Psoas muscle (tissue), 8 donors: ENCODE results near the gene ELMO1. TPM values are rescaled to one million over a fixed set of nuclear protein-coding genes. Genes with fewer than 3 reads are reported as not detected.

ENCODE experiments used
- ATAC-seq, 4 donors: fragments of 200-7000 bp; cut with Tn5 transposase; one replicate each; pipeline ENCODE4 v1.9.1; 2020; ENCODE audit warnings: moderate library complexity in 3 of 4, mild to moderate bottlenecking in 2 of 4
- DNase-seq, 2 donors: peaks; one replicate each; pipeline ENCODE4 v3.0.0-alpha.2; 2020
- H3K27ac ChIP-seq: fragments of 200-600 bp; one replicate; pipeline ENCODE4 v1.8.0; 2022
- H3K27me3 ChIP-seq, 3 donors: fragments of 200-600 bp in 1 of 3; one replicate each; pipeline versions ENCODE4 v1.6.1 to v1.8.0; 2013 to 2022; ENCODE audit warnings: low read length in 2 of 3, mild to moderate bottlenecking in 2 of 3, moderate library complexity in 1 of 3; ENCODE audit not compliant: insufficient read depth in 3 of 3
- H3K36me3 ChIP-seq, 2 donors: fragments of 200-600 bp in 1 of 2; one replicate each; pipeline versions ENCODE4 v1.6.1 to v1.8.0; 2013 to 2022; ENCODE audit warnings: low read depth in 1 of 2, mild to moderate bottlenecking in 1 of 2, moderate library complexity in 1 of 2; ENCODE audit not compliant: insufficient read depth in 1 of 2
- H3K4me1 ChIP-seq: fragments of 200-600 bp; one replicate; pipeline ENCODE4 v1.8.0; 2022
- H3K4me3 ChIP-seq: fragments of 200-600 bp; one replicate; pipeline ENCODE4 v1.8.0; 2022; ENCODE audit warnings: mild to moderate bottlenecking
- H3K9me3 ChIP-seq: fragments of 200-600 bp; one replicate; pipeline ENCODE4 v1.8.0; 2022
- CTCF ChIP-seq: fragments of 200-600 bp; IDR thresholded peaks from one replicate; pipeline ENCODE4 v1.8.0; 2022; ENCODE audit warnings: antibody characterized with exemption
- whole genome bisulfite sequencing, 3 donors: extraction: QIAGEN DNeasy Blood & Tissue Kit; methylation state at CpG; one replicate each; pipeline versions ENCODE4 v1.1.6 to v1.1.7; 2013; 5-methylcytosine and 5-hydroxymethylcytosine counted together
- intact Hi-C, 2 donors: fragments of 100-400 bp; cut with DNase I; formaldehyde crosslinking; loops; one replicate each; pipeline versions ENCODE4 v1.11.0 to v1.14.2; 2022
- polyA plus RNA-seq, 3 donors: library from polyadenylated mRNA; stranded (reverse); fragments of 200-250 nt; gene quantifications; one replicate each; pipeline ENCODE4 v1.2.3, GENCODE V29; 2013
- total RNA-seq, 4 donors: library from RNA; stranded (reverse); fragmentation: NEBNext Ultra II Directional in 2 of 4; extraction: Animal tissue kit (Norgen Biotek cat#: 25700) in 2 of 4; gene quantifications; one replicate each; pipeline versions ENCODE4 v1.2.1 to v1.2.4, GENCODE V29; 2021 to 2023
- donor health status: healthy with polysubstance abuse.
- donor health status: DM: no; HTN: no; CAD: no; lungs with moderate emphysema.
- donor health status: Bipolar disorder and iron deficiency.
- donor health status: healthy.
- donor health status: DM: yes; HTN: yes; CAD: no.
- donor health status: DM: no; HTN: no; CAD: no.
- donor health status: DM: no; HTN: no; CAD: no.
- donor health status: DM: yes; HTN: yes; CAD: no.

ELMO1 gene
- total and polyA plus RNA-seq, 7 donors: 2.8 to 8.1 (median 6.9) TPM

DNA sequence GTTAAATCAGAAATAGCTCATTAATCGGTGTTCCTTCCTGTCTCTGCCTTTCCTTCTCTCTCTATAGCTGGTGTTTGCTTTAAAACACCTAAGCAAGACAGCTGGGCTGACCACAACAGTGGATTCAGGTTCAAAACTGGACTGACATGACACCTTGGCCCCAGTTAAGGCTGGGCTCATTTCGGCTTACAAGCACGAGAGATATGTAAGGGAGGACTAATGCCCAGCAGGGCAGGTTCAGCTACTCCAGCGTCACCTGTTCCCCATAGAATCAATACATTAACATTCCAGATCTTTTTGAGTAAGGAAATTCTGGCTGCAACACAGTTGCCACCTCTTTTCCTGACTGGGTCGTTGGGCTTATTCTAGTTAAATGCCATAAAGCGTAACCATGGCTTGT lies 401.4 kb downstream of the ELMO1 start:
- no peaks in the 10 kb centered on the region for H3K9me3 ChIP-seq
- H3K36me3 ChIP-seq: no peaks in the 10 kb centered on the region
- H3K4me1 ChIP-seq: no peaks in the 10 kb centered on the region
- TF ChIP-seq CTCF: no peak
- intact Hi-C loops: no loop called here
- 67 to 73% (median 72%) methylated on average over 6 of the region's 6 CpGs for WGBS, 3 donors
- no peak for DNase-seq
- H3K4me3 ChIP-seq: no peak overlapping the region
- ATAC-seq: no peak
- H3K27me3 ChIP-seq: no peaks in the 10 kb centered on the region
- no peak overlapping the region for H3K27ac ChIP-seq

- no peak for TF ChIP-seq CTCF
- Histone ChIP-seq H3K4me3 (no peak overlapping the region), H3K27me3 (no peaks in the 10 kb centered on the region), H3K9me3 (no peaks in the 10 kb centered on the region), H3K36me3 (no peaks in the 10 kb centered on the region), H3K27ac (no peak overlapping the region), H3K4me1 (no peaks in the 10 kb centered on the region)
- DNase-seq (no peak), ATAC-seq (no peak)
- WGBS, 3 donors: 75 to 82% (median 76%) methylated on average over 2 of the region's 2 CpGs
- intact Hi-C loops: no loop called here
Measured at GRCh38 chr7:37046531-37047079, 402.1 kb downstream of the ELMO1 start.

DNA sequence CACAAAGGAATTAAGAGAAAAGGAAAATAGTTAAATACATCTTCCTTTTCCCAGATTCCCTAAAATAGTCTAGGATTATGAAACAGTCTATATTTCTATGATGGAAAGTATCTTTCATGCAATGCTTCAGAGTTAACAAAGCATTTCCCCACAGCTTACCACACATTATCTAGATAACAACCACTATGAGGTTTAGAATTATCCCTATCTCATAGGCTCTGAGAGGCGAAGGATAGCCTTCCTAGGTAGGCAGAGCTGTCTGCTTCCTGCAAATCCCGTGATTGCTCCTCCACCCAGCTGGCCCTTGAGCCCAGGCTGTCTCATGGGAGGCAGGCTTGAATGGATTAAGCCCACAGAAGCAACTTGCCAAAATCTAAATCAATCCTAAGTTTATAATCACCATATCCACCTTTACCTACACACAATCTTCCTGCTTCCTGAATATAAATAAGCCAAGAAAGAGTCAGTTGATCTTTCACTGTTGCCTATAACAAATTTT lies 402.9 kb downstream of the ELMO1 start:
- no peaks in the 10 kb centered on the region for H3K27me3 ChIP-seq
- 39 to 49% (median 43%) methylated on average over 2 of the region's 2 CpGs for WGBS, 3 donors
- ATAC-seq (no peak), DNase-seq (no peak)
- no peak for TF ChIP-seq CTCF
- intact Hi-C loops: no loop called here
- H3K9me3 ChIP-seq: no peaks in the 10 kb centered on the region
- H3K27ac ChIP-seq: no peak overlapping the region
- H3K4me3 ChIP-seq: no peak overlapping the region
- no peaks in the 10 kb centered on the region for H3K36me3 ChIP-seq
- no peaks in the 10 kb centered on the region for H3K4me1 ChIP-seq

- ATAC-seq: no peak
- Histone ChIP-seq H3K27me3 (no peaks in the 10 kb centered on the region), H3K4me1 (no peaks in the 10 kb centered on the region), H3K27ac (no peak overlapping the region), H3K36me3 (no peaks in the 10 kb centered on the region), H3K4me3 (no peak overlapping the region), H3K9me3 (peaks cover 15% of the 10 kb centered on the region)
- no peak for TF ChIP-seq CTCF
- DNase-seq: no peak
- intact Hi-C loops: no loop called here
- 69 to 75% (median 71%) methylated on average over 8 of the region's 8 CpGs for WGBS, 3 donors
Measured at GRCh38 chr7:37041461-37041860, 407.2 kb downstream of the ELMO1 start.

DNA sequence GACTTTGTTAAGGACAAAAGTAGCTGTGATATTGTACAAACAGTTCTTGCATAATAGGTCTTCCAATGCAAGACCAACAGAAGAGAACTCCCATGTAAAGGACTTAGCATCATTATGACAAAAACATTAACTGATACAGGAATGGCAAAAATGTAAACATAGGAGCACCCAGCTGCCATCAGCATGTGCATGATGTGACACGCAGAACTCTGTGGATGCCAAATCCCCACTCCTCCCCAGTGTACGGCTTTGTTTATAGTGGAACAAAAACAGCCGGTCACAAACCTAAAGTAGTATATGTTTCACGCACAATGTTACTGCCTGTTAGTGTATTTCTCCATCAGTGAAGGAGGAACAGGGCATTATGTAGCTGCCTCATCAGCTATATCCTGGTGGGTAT lies 408.3 kb downstream of the ELMO1 start:
- Histone ChIP-seq H3K27me3 (no peaks in the 10 kb centered on the region), H3K36me3 (no peaks in the 10 kb centered on the region), H3K27ac (no peak overlapping the region), H3K4me1 (no peaks in the 10 kb centered on the region), H3K9me3 (peaks cover 15% of the 10 kb centered on the region), H3K4me3 (no peak overlapping the region)
- no peak for TF ChIP-seq CTCF
- ATAC-seq: no peak
- 56 to 67% (median 63%) methylated on average over 4 of the region's 4 CpGs for WGBS, 3 donors
- no peak for DNase-seq
- intact Hi-C loops: no loop called here
